Raji (cell line): ENCODE data around the gene IMMP2L.

ENCODE experiments used
- POLR2A ChIP-seq: IDR thresholded peaks from 2 replicates; pipeline ENCODE4 v1.6.1; 2011; ENCODE audit warnings: low read depth, low read length, control low read depth; ENCODE audit not compliant: insufficient read depth

IMMP2L gene

GRCh38 chr7:111560773-111561653, 1.3 kb downstream of the IMMP2L start:
- peak; percentile 21; the same call in 1 of the 2 replicates for TF ChIP-seq POLR2A

GRCh38 chr7:111558991-111559390, 3.3 kb downstream of the IMMP2L start:
- TF ChIP-seq POLR2A = no peak

GRCh38 chr7:111556977-111557376, 5.3 kb downstream of the IMMP2L start:
- no peak for TF ChIP-seq POLR2A

GRCh38 chr7:111554086-111554485, 8.2 kb downstream of the IMMP2L start:
- no peak for TF ChIP-seq POLR2A

GRCh38 chr7:111541067-111541466, 21.2 kb downstream of the IMMP2L start:
- TF ChIP-seq POLR2A = no peak

- no peak for TF ChIP-seq POLR2A
Observed at GRCh38 chr7:111540199-111540815, 22.0 kb downstream of the IMMP2L start.

- TF ChIP-seq POLR2A = no peak
Observed at GRCh38 chr7:111537134-111537533, 25.2 kb downstream of the IMMP2L start.

- TF ChIP-seq POLR2A = no peak
Observed at GRCh38 chr7:111535142-111535870, 27.0 kb downstream of the IMMP2L start.

- no peak for TF ChIP-seq POLR2A
Observed at GRCh38 chr7:111532625-111533024, 29.7 kb downstream of the IMMP2L start.

GRCh38 chr7:111531993-111532392, 30.3 kb downstream of the IMMP2L start:
- no peak for TF ChIP-seq POLR2A

- no peak for TF ChIP-seq POLR2A
Observed at GRCh38 chr7:111530356-111530668, 32.0 kb downstream of the IMMP2L start.

GRCh38 chr7:111529507-111530355, 32.6 kb downstream of the IMMP2L start:
- no peak for TF ChIP-seq POLR2A

GRCh38 chr7:111528331-111528730, 34.0 kb downstream of the IMMP2L start:
- peak; percentile 51; the same call in 1 of the 2 replicates for TF ChIP-seq POLR2A

GRCh38 chr7:111527545-111527944, 34.7 kb downstream of the IMMP2L start:
- no peak for TF ChIP-seq POLR2A

GRCh38 chr7:111525100-111525499, 37.2 kb downstream of the IMMP2L start:
- no peak for TF ChIP-seq POLR2A
